Measurements from ENCODE around the gene USP6NL. TPM values are rescaled to one million over a fixed set of nuclear protein-coding genes. Genes with fewer than 3 reads are reported as not detected.

The USP6NL gene
- total RNA-seq, 4 donors from 2014 or later: 19.6 to 29.4 (median 25.2) TPM

DNA sequence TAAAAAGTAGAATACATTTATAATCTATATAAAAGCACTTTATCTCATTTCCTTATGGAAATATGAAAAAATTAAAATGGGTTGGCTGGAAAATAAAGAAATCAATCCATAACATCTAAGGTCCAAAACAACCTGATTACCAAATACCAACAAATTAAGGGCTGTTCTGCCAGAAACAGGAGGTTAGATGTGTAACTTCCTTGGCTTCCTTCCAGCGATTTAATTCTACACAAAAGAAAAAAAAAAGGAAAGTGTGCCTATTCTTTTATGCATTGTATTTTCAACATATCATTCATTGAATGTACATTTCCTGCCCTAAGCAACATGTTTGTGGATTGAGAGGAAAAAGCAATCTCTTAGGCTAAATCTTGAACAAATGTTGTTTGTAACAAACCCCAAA is 36.2 kb upstream of the USP6NL start:
- WGBS, 2 donors: 32 to 38% methylated on average over 1 of the region's 1 CpG

DNA sequence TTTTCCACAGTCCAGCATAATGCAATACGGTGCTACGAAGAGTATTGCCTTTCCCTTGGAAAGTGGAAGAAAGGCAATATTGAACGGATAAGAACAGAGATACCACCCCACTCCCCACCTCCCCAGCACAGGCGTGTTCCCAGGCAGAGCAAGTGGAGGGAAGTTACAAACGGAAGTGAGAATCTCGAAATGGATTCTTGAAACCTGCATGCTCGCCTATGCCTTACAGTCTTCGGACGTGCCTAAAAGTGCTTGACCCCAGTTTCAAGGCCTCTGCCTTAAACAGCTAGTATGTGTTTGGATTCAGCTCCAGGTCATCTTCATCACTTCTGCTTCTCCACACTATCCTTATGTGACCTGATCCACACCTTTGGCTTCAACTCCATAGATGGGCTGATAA is 35.0 kb upstream of the USP6NL start:
- WGBS, 2 donors: 83 to 87% methylated on average over 9 of the region's 9 CpGs
- DNase-seq (ENCODE audit: low spot score in 2 of 2): no peak
- TF ChIP-seq POLR2A (IDR thresholded peaks at IDR 0.05): no peak
- TF ChIP-seq, protein P1, sequence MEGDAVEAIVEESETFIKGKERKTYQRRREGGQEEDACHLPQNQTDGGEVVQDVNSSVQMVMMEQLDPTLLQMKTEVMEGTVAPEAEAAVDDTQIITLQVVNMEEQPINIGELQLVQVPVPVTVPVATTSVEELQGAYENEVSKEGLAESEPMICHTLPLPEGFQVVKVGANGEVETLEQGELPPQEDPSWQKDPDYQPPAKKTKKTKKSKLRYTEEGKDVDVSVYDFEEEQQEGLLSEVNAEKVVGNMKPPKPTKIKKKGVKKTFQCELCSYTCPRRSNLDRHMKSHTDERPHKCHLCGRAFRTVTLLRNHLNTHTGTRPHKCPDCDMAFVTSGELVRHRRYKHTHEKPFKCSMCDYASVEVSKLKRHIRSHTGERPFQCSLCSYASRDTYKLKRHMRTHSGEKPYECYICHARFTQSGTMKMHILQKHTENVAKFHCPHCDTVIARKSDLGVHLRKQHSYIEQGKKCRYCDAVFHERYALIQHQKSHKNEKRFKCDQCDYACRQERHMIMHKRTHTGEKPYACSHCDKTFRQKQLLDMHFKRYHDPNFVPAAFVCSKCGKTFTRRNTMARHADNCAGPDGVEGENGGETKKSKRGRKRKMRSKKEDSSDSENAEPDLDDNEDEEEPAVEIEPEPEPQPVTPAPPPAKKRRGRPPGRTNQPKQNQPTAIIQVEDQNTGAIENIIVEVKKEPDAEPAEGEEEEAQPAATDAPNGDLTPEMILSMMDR (IDR thresholded peaks at IDR 0.05): no peak
- no peak overlapping the region for H3K4me3 ChIP-seq (ENCODE audit: low read depth, poor library complexity, severe bottlenecking)
- intact Hi-C loops (cut with DNase I; ENCODE audit: low total_unique reads): no loop called here

More for the DNA sequence above, 36.2 kb upstream of the USP6NL start:
- intact Hi-C loops (cut with DNase I; ENCODE audit: low total_unique reads): no loop called here
- no peak for DNase-seq (ENCODE audit: low spot score in 2 of 2)
- no peak overlapping the region for H3K4me3 ChIP-seq (ENCODE audit: low read depth, poor library complexity, severe bottlenecking)
- no peak for TF ChIP-seq POLR2A (IDR thresholded peaks at IDR 0.05)
- TF ChIP-seq, protein P1 (IDR thresholded peaks at IDR 0.05): no peak

DNA sequence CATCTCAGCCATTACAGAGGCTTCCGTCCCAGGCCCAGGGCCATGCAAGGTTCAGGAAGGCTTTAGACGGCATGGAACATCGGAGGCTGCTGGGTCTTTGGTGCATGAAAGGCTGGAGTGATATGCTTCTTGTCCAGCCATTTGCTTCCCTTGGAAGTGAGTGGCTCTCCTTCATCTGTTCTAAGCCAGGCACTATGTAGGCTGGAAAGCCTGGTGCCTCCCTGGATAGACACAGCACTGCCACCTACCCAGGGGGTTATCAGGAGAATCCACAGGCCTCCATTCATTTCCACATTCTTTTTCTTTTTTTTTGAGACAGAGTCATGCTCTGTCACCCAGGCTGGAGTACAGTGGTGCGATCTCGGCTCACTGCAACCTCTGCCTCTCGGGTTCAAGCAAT is 31.6 kb upstream of the USP6NL start:
- TF ChIP-seq, protein P1 (IDR thresholded peaks at IDR 0.05): no peak
- no peak for TF ChIP-seq POLR2A (IDR thresholded peaks at IDR 0.05)
- intact Hi-C loops (cut with DNase I; ENCODE audit: low total_unique reads): no loop called here
- WGBS, 2 donors: 84 to 89% methylated on average over 6 of the region's 6 CpGs
- DNase-seq (ENCODE audit: low spot score in 2 of 2): no peak
- H3K4me3 ChIP-seq (ENCODE audit: low read depth, poor library complexity, severe bottlenecking): no peak overlapping the region

DNA sequence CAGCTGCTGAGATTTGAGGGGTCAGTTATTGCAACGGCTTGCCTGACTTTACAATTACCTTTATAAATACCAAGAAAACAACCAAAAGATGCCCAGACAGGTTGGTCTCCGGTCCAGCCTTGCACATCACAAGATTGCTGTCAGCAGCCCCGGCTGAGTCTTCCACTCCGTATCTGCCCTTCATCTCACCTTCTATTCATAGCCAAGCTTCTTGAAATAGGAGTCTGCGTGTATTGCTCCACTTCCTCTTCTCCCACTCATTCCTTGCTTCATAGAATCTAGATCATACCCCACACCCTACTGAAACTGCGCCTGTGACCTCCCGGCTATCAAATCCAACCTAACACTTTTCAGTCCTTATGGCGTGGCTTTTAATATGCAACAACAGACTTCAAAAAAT is 31.1 kb upstream of the USP6NL start:
- H3K4me3 ChIP-seq (ENCODE audit: low read depth, poor library complexity, severe bottlenecking): no peak overlapping the region
- DNase-seq (ENCODE audit: low spot score in 2 of 2): no peak
- no peak for TF ChIP-seq POLR2A (IDR thresholded peaks at IDR 0.05)
- TF ChIP-seq, protein P1 (IDR thresholded peaks at IDR 0.05): no peak
- intact Hi-C loops (cut with DNase I; ENCODE audit: low total_unique reads): no loop called here
- WGBS, 2 donors: 81 to 84% methylated on average over 8 of the region's 8 CpGs

DNA sequence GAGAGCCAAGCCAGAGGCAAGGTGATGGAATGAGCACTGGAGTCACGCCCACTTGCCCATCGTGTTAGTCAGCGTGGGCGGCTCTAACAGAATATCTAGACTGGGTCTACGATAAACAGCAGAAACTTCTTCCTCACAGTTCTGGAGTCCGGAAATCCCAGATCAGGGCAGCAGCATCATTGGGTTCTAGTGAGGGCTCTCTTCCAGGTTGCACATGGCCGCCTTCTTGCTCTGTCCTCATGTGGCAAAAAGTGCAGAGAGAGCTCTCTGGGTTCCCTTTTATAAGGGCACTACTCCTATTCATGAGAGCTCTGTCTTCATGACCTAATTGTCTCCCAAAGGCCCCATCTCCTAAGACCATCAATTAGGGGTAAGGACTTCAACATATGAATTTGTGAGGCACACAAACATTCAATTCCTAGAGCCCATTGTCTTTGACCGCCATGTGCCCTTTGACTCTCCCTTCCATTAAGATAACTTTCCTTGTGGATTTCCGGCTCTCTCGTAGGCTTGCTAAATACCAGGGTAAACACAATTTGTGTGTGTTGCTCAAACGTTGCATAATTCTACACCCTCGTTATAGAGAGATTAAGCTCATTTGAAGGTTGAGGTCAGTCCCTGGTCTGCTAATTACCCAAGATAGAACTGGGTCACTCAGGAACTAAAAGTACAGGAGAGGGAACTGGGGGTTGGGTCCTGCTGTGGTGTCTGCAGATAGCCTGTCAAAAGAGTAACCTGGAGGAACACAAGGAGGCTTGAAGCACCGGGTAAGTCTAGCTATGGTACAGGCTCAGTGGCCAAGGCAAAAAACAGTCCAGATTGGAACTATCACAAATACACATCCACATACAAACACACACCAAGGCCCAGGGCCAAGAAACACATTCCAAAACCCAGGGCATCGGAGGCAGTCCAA is 28.7 kb upstream of the USP6NL start:
- H3K4me3 ChIP-seq (ENCODE audit: low read depth, poor library complexity, severe bottlenecking): no peak overlapping the region
- intact Hi-C loops (cut with DNase I; ENCODE audit: low total_unique reads): no loop called here
- DNase-seq (ENCODE audit: low spot score in 2 of 2): no peak
- 81 to 90% methylated on average over 14 of the region's 14 CpGs for WGBS, 2 donors
- TF ChIP-seq, protein P1 (IDR thresholded peaks at IDR 0.05): peak in 1 of 3 donors; percentile 30
- no peak for TF ChIP-seq POLR2A (IDR thresholded peaks at IDR 0.05)

All from lower leg skin (tissue), 4 donors.